HepG2 (cell line): ENCODE measurements around the gene RABGAP1L. TPM values are rescaled to one million over a fixed set of nuclear protein-coding genes. Genes with fewer than 3 reads are reported as not detected.

ENCODE experiments used
- ATAC-seq: fragments of 200-7000 bp; cut with Tn5 transposase; 3 replicates; pipeline ENCODE4 v1.9.1; 2020; ENCODE audit warnings: mild to moderate bottlenecking, moderate library complexity
- BruUV-seq: library from RNA; stranded (reverse); fragments of 400-500 nt; replicated peaks from 2 replicates; lab custom pipeline; 2021; lab: Mats Ljungman, UMichigan
- CTCF ChIA-PET: fragments of 300-600 bp; formaldehyde crosslinking; extraction: SDS; loops from one replicate; lab custom pipeline; 2021; ENCODE audit warnings: low total read pairs, inconsistent platforms, low intra/inter-chr PET ratio; lab: Yijun Ruan, JAX
- POLR2A ChIA-PET: fragments of 350-600 bp; sonication (Branson Sonifier 250); formaldehyde crosslinking; loops from one replicate; lab custom pipeline; 2020; ENCODE audit warnings: antibody characterized with exemption, inconsistent platforms; lab: Yijun Ruan, JAX
- DNase-seq: peaks from one replicate; pipeline ENCODE4 v3.0.0-alpha.2; 2015; ENCODE audit warnings: low spot score
- FAIRE-seq: peaks from 3 replicates; lab custom pipeline; 2011; peaks lifted over from hg19 to GRCh38; lab: Jason Lieb, UNC
- H2AFZ ChIP-seq: one replicate; pipeline ENCODE4 v1.6.1; 2011; ENCODE audit warnings: low read length, inconsistent platforms
- H3K27ac ChIP-seq: fragments of 300-600 bp; 3 replicates; pipeline ENCODE4 v1.8.0; 2011; ENCODE audit warnings: mixed run types, mild to moderate bottlenecking, mixed read lengths, low read length, inconsistent platforms; ENCODE audit not compliant: insufficient read depth; ENCODE audit errors: extremely low read length
- H3K27me3 ChIP-seq, 2 experiments: fragments of 200-600 bp in 1 of 2; 2 replicates in 1 of 2; 3 replicates in 1 of 2; pipeline versions ENCODE4 v1.6.0 to v1.8.0; 2011; ENCODE audit warnings: low read length in 2 of 2, mild to moderate bottlenecking in 2 of 2, moderate library complexity in 2 of 2, inconsistent platforms in 1 of 2; ENCODE audit not compliant: insufficient read depth in 2 of 2, control insufficient read depth in 1 of 2
- H3K36me3 ChIP-seq, 2 experiments: fragments of 200-600 bp in 1 of 2; replicated peaks in 1 of 2; 2 replicates in 1 of 2; 3 replicates in 1 of 2; pipeline versions ENCODE4 v1.5.1 to v1.8.0; 2011; ENCODE audit warnings: low read length in 2 of 2, inconsistent platforms in 1 of 2; ENCODE audit not compliant: insufficient read depth in 2 of 2, control insufficient read depth in 1 of 2
- H3K4me1 ChIP-seq: 2 replicates; pipeline ENCODE4 v1.5.1; 2012; ENCODE audit warnings: low read length, inconsistent platforms; ENCODE audit not compliant: insufficient read depth
- H3K4me2 ChIP-seq: 2 replicates; pipeline ENCODE4 v1.6.0; 2011; ENCODE audit warnings: low read depth, low read length, inconsistent platforms
- H3K4me3 ChIP-seq, 3 experiments: fragments of 200-600 bp in 1 of 3; sonication (generic), shearing (Covaris generic) in 1 of 3; replicated peaks in 1 of 3; 2 replicates each; pipeline ENCODE4 v1.5.1; 2011 to 2016; ENCODE audit warnings: low read length in 3 of 3, inconsistent platforms in 2 of 3, low read depth in 2 of 3, mild to moderate bottlenecking in 2 of 3, control low read depth in 1 of 3, mixed read lengths in 1 of 3; ENCODE audit not compliant: insufficient read depth in 1 of 3
- H3K79me2 ChIP-seq: one replicate; pipeline ENCODE4 v1.6.1; 2011; ENCODE audit warnings: low read length, inconsistent platforms; ENCODE audit not compliant: insufficient read depth
- H3K9ac ChIP-seq: 2 replicates; pipeline ENCODE4 v1.6.0; 2011; ENCODE audit warnings: mild to moderate bottlenecking, low read depth, low read length, inconsistent platforms; ENCODE audit not compliant: insufficient read depth
- H3K9me3 ChIP-seq: 2 replicates; pipeline ENCODE4 v1.5.1; 2012; ENCODE audit warnings: mild to moderate bottlenecking, low read length
- H4K20me1 ChIP-seq: 2 replicates; pipeline ENCODE4 v1.6.0; 2011; ENCODE audit warnings: inconsistent platforms, mild to moderate bottlenecking, low read length, moderate library complexity; ENCODE audit not compliant: insufficient read depth
- CEBPB ChIP-seq: IDR thresholded peaks from 2 replicates; pipeline ENCODE4 v1.6.1; 2011; ENCODE audit warnings: low read depth, low read length, improper control_type of control experiment, borderline replicate concordance
- DNMT1 ChIP-seq: sonication (generic); formaldehyde crosslinking; IDR thresholded peaks from 2 replicates; pipeline ENCODE4 v1.5.1; 2020; ENCODE audit warnings: mild to moderate bottlenecking, missing genetic modification reagents
- PPARG ChIP-seq: conservative IDR thresholded peaks from 2 replicates; pipeline ENCODE4 v1.6.1; 2016; ENCODE audit warnings: missing biosample characterization, missing genetic modification reagents
- ZBTB1 ChIP-seq: sonication (generic); formaldehyde crosslinking; IDR thresholded peaks from 2 replicates; pipeline ENCODE4 v1.4.0; 2020; ENCODE audit warnings: missing genetic modification reagents, borderline replicate concordance
- ZNF253 ChIP-seq: sonication (generic); formaldehyde crosslinking; IDR thresholded peaks from 2 replicates; pipeline ENCODE4 v1.8.0; 2022; ENCODE audit warnings: mild to moderate bottlenecking, missing genetic modification reagents, borderline replicate concordance
- ZNF354B ChIP-seq: sonication (generic); formaldehyde crosslinking; IDR thresholded peaks from 2 replicates; pipeline ENCODE4 v1.8.0; 2022; ENCODE audit warnings: mild to moderate bottlenecking, missing genetic modification reagents
- ZNF432 ChIP-seq: sonication (generic); formaldehyde crosslinking; IDR thresholded peaks from 2 replicates; pipeline ENCODE4 v1.5.0; 2020; ENCODE audit warnings: missing genetic modification reagents, mild to moderate bottlenecking, borderline replicate concordance
- ZNF501 ChIP-seq: sonication (generic); formaldehyde crosslinking; IDR thresholded peaks from 2 replicates; pipeline ENCODE4 v1.5.1; 2020; ENCODE audit warnings: mild to moderate bottlenecking, moderate library complexity, missing genetic modification reagents
- ZNF841 ChIP-seq: sonication (generic); formaldehyde crosslinking; IDR thresholded peaks from 2 replicates; pipeline ENCODE4 v1.8.1; 2023; ENCODE audit warnings: missing genetic modification reagents, borderline replicate concordance
- WGBS: methylation state at CpG from one replicate; pipeline ENCODE4 v1.1.6; 2017; ENCODE audit warnings: low lambda C conversion rate; 5-methylcytosine and 5-hydroxymethylcytosine counted together
- in situ Hi-C: cut with HindIII; loops from 2 replicates; pipeline ENCODE4 v1.10.0; 2017; ENCODE audit warnings: low pct_unique_long_range_greater_than_20kb; ENCODE audit not compliant: extremely low pct_ligation_motif_present
- intact Hi-C: fragments of 100-400 bp; cut with micrococcal nuclease; formaldehyde crosslinking; loops from one replicate; pipeline ENCODE4 v1.10.0; 2022; ENCODE audit not compliant: unreplicated experiment
- polyA plus RNA-seq, 8 experiments: library from polyadenylated mRNA; depleted of rRNA in 3 of 8; stranded (reverse) in 7 of 8; unstranded in 1 of 8; fragments of >200 nt; fragmentation: Illumina TruSeq in 4 of 8; extraction: Trizol in 4 of 8; gene quantifications; 2 replicates each; pipeline versions ENCODE4 v1.2.1 to v1.2.3, GENCODE V29; 2011 to 2016; ENCODE audit warnings: low read depth in 4 of 8, missing spikeins in 1 of 8, mixed read lengths in 1 of 8; ENCODE audit not compliant: insufficient read depth in 1 of 8
- total RNA-seq, 5 experiments: library from RNA; depleted of rRNA; stranded (reverse); fragments of >200 nt; fragmentation: Illumina TruSeq; extraction: Trizol; gene quantifications; 2 replicates each; pipeline ENCODE4 v1.2.3, GENCODE V29; 2016; ENCODE audit warnings: low read depth in 1 of 5

The RABGAP1L gene
- total and polyA plus RNA-seq, 2 of the 13 experiments (the other 11 are each of a cell fraction or from before 2014, with no cell fraction given) = 7.9 to 22.6 TPM

- Histone ChIP-seq H2AFZ (no peak overlapping the region), H3K4me3 (no peak overlapping the region), H3K9ac (no peak overlapping the region), H3K4me2 (no peak overlapping the region), H3K9me3 (no peaks in the 10 kb centered on the region), H3K79me2 (no peaks in the 10 kb centered on the region), H3K27me3 (no peaks in the 10 kb centered on the region), H3K4me1 (no peaks in the 10 kb centered on the region), H3K27ac (no peak overlapping the region), H3K36me3 (no peaks in the 10 kb centered on the region), H4K20me1 (no peaks in the 10 kb centered on the region)
- ChIA-PET POLR2A (no interaction called here), CTCF (no interaction called here)
- no TSS peak for BruUV-seq
- FAIRE-seq (no peak), ATAC-seq (no peak), DNase-seq (no peak)
- TF ChIP-seq CEBPB (peak; percentile 58; the same call in 1 of the 2 replicates), ZNF253 (CRISPR knock-in tag) (no peak)
- intact Hi-C loops (no loop called here), in situ Hi-C loops (no loop called here)
- 96% methylated on average over 4 of the region's 4 CpGs for WGBS
These were observed 137.0 kb downstream of the RABGAP1L start for GRCh38 chr1:174296309-174296708.

- ATAC-seq = no peak
- Histone ChIP-seq H3K4me2 (no peak overlapping the region), H3K36me3 (no peaks in the 10 kb centered on the region), H3K79me2 (no peaks in the 10 kb centered on the region), H3K27ac (no peak overlapping the region), H3K9ac (no peak overlapping the region), H4K20me1 (no peaks in the 10 kb centered on the region), H2AFZ (no peak overlapping the region), H3K27me3 (no peaks in the 10 kb centered on the region), H3K4me1 (no peaks in the 10 kb centered on the region), H3K4me3 (no peak overlapping the region), H3K9me3 (no peaks in the 10 kb centered on the region)
- intact Hi-C loops = no loop called here
- 95% methylated on average over 10 of the region's 10 CpGs for WGBS
- no peak for FAIRE-seq
- no peak for TF ChIP-seq ZNF501 (CRISPR knock-in tag)
- no peak for TF ChIP-seq PPARG
- TF ChIP-seq ZNF432 (CRISPR knock-in tag) = no peak
- TF ChIP-seq DNMT1 (CRISPR knock-in tag) = no peak
- no peak for TF ChIP-seq ZNF354B
- no peak for TF ChIP-seq ZNF841 (CRISPR knock-in tag)
- TF ChIP-seq ZBTB1 = no peak
- no TSS peak for BruUV-seq
- no peak for DNase-seq
- POLR2A ChIA-PET = no interaction called here
- CTCF ChIA-PET = no interaction called here
- in situ Hi-C loops = no loop called here
These were observed 138.0 kb downstream of the RABGAP1L start for GRCh38 chr1:174297351-174297750.
